ENCODE results near the gene TP63.
A peak's percentile ranks its signal among the peaks of the same experiment; 100 is the strongest.

Gene TP63

DNA sequence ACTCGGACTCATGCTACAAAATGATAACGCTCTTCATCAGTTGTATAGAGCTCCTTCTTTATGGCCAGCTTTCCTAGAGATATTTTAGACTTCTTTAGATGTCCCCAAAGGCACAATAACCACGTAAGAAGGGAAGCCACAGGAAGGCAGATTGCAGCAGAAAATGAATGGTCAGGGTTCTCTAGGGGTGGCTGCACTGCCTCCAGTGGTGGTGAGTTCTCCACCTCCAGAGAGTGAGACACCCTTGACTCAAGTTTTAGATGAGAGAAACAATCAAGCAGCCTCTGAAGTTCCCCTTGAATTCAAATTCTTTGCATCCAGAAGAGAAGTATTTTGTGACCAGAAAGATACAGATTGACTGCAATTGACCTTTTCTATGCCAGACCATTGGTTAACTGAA lies 191.5 kb downstream of the TP63 start:
- DNase-seq (ENCODE audit: low read depth in 2 of 2), result no peak
- TF ChIP-seq, protein P1, sequence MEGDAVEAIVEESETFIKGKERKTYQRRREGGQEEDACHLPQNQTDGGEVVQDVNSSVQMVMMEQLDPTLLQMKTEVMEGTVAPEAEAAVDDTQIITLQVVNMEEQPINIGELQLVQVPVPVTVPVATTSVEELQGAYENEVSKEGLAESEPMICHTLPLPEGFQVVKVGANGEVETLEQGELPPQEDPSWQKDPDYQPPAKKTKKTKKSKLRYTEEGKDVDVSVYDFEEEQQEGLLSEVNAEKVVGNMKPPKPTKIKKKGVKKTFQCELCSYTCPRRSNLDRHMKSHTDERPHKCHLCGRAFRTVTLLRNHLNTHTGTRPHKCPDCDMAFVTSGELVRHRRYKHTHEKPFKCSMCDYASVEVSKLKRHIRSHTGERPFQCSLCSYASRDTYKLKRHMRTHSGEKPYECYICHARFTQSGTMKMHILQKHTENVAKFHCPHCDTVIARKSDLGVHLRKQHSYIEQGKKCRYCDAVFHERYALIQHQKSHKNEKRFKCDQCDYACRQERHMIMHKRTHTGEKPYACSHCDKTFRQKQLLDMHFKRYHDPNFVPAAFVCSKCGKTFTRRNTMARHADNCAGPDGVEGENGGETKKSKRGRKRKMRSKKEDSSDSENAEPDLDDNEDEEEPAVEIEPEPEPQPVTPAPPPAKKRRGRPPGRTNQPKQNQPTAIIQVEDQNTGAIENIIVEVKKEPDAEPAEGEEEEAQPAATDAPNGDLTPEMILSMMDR (IDR thresholded peaks at IDR 0.05; ENCODE audit: low read depth, low read length), result no peak
- no peak overlapping the region for H3K4me3 ChIP-seq (replicated peaks in 1 of 2; ENCODE audit: low read depth in 2 of 2, low read length in 2 of 2)

DNA sequence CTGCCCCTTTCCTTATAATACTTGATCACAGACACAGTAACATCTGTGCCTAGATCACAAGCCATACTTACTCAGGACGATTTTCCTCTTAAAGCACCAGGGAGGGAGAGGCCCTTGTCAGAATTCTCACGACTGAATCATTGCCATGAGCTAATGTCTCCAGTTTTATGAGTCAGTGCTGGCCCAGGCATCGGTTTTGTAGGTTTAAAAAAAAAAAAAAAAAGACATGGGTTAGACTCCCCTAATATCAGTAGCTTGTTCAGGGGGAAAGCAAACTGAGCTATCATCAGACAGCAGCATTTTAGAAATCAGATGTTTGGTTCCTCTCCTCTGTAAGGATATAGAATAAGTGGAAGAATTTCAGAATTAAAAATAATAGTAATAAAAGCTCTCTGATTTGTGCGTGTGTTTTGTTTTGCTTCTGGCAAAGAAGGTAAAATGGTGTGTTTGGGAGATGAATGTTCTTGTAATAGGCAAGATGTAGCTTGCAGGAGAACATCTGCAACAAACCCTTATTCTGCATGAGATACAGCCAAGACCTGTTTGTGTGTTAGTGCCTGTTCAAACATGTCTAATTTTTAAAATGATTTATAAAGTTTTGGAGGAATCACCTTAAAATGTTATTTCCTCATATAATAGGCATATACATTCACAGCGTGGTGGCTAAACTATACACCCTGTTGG lies 193.6 kb downstream of the TP63 start:
- H3K4me3 ChIP-seq (replicated peaks in 1 of 2; ENCODE audit: low read depth in 2 of 2, low read length in 2 of 2), result no peak overlapping the region
- TF ChIP-seq, protein P1 (IDR thresholded peaks at IDR 0.05; ENCODE audit: low read depth, low read length), result no peak
- peak; percentile 69 to 95 for DNase-seq (ENCODE audit: low read depth in 2 of 2)

DNA sequence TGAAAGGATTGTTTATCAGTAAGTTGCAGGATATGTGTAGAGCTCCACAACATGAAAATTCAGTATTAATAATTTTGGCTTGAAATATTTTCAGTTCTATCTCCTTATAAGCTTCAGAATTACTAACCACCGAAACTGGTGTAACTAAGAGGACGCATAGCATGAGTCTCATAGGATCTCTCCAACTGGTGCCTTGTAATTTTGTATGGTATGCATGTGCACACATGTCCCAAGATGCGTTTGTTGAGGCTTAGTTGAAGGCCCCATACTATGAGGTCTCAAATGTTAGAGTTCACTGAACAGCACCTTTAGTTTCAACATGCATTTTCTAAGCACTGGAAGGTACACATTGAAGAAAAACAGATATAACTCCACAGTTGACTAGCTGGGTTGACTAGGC lies 195.4 kb downstream of the TP63 start:
- no peak overlapping the region for H3K4me3 ChIP-seq (replicated peaks in 1 of 2; ENCODE audit: low read depth in 2 of 2, low read length in 2 of 2)
- TF ChIP-seq, protein P1 (IDR thresholded peaks at IDR 0.05; ENCODE audit: low read depth, low read length), result no peak
- no peak for DNase-seq (ENCODE audit: low read depth in 2 of 2)

DNA sequence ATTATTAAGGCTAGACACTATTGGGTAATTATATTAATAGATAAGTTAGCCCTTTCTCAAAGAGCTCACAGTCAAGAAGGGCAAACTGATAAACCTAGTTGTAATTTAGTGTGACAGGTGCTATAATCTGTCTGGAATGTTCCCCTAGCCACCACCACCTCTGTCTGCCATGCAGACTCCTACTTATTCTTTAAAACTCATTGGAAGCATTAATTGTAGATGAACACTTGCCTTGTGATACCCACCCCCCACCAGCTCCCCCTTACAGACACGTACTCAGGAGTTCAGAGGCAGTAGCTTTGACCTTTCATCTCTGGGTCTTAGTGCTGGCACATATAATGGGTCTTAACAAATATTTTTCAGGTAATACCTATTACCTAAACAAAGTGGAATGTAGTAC lies 195.9 kb downstream of the TP63 start:
- no peak for DNase-seq (ENCODE audit: low read depth in 2 of 2)
- no peak overlapping the region for H3K4me3 ChIP-seq (replicated peaks in 1 of 2; ENCODE audit: low read depth in 2 of 2, low read length in 2 of 2)
- TF ChIP-seq, protein P1 (IDR thresholded peaks at IDR 0.05; ENCODE audit: low read depth, low read length), result no peak

DNA sequence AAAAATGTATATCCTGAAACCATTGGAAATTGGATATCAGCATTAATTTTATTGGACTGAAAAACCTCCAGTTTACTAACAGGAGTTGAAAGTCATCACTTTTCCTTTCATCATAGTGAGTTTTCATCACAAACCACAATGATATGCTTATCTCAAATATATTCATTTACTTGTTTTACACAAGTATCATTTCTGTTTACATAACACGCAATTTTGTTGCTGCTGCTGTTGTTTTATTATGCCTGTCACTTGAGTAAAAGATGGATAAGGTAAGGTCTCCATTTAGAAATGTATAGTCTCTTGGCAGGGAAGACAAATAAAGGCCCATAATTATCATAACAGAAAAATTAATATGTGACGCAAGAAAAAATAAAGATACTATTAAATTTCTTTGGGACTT lies 199.2 kb downstream of the TP63 start:
- no peak overlapping the region for H3K4me3 ChIP-seq (replicated peaks in 1 of 2; ENCODE audit: low read depth in 2 of 2, low read length in 2 of 2)
- no peak for DNase-seq (ENCODE audit: low read depth in 2 of 2)
- TF ChIP-seq, protein P1 (IDR thresholded peaks at IDR 0.05; ENCODE audit: low read depth, low read length), result no peak

DNA sequence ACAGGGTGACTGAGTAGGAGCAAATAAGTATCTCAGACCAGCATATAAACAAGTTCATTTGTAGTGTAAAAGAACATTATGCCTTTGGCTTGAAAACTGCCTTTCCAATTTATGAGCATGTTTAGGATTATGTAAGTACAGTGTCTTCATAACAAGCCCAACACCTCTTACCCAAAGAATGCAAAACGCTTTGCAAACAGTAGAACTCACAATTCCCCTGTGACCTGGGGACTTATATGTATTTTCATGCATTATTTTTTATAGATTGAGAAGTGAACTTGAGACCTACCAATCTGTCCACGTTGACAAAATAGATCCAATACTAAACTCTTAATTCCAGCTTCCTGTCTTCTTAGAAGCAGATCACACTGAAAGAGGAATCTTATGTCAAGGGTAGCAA lies 202.1 kb downstream of the TP63 start:
- H3K4me3 ChIP-seq (replicated peaks in 1 of 2; ENCODE audit: low read depth in 2 of 2, low read length in 2 of 2), result no peak overlapping the region
- no peak for DNase-seq (ENCODE audit: low read depth in 2 of 2)
- TF ChIP-seq, protein P1 (IDR thresholded peaks at IDR 0.05; ENCODE audit: low read depth, low read length), result no peak

DNA sequence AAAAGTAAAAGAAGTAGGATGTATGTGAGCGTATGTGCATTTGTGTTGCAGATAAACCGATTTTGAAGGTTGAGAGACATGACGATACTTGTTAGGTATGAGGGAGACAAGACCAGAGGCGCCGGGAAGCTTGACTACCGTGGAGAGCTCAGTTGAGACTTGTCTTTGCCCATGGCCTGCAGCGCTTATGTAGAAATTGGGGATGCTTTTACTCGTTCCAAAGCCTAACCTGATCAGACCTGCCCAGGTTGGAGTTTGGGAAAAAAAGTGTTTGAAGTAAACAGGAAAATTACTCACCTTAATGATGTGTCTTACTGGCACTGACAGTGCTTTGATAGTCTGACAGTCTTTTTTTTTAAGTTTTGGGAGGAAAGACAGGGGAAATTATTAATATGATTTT lies 202.8 kb downstream of the TP63 start:
- TF ChIP-seq, protein P1 (IDR thresholded peaks at IDR 0.05; ENCODE audit: low read depth, low read length), result no peak
- no peak for DNase-seq (ENCODE audit: low read depth in 2 of 2)
- H3K4me3 ChIP-seq (replicated peaks in 1 of 2; ENCODE audit: low read depth in 2 of 2, low read length in 2 of 2), result no peak overlapping the region

Data from cardiac fibroblast (primary cell).